ENCODE data around the gene E4F1. TPM values are rescaled to one million over a fixed set of nuclear protein-coding genes. Genes with fewer than 3 reads are reported as not detected.

E4F1 gene
- total RNA-seq, 1 experiment from 2014 or later, result 14.8 TPM

DNA sequence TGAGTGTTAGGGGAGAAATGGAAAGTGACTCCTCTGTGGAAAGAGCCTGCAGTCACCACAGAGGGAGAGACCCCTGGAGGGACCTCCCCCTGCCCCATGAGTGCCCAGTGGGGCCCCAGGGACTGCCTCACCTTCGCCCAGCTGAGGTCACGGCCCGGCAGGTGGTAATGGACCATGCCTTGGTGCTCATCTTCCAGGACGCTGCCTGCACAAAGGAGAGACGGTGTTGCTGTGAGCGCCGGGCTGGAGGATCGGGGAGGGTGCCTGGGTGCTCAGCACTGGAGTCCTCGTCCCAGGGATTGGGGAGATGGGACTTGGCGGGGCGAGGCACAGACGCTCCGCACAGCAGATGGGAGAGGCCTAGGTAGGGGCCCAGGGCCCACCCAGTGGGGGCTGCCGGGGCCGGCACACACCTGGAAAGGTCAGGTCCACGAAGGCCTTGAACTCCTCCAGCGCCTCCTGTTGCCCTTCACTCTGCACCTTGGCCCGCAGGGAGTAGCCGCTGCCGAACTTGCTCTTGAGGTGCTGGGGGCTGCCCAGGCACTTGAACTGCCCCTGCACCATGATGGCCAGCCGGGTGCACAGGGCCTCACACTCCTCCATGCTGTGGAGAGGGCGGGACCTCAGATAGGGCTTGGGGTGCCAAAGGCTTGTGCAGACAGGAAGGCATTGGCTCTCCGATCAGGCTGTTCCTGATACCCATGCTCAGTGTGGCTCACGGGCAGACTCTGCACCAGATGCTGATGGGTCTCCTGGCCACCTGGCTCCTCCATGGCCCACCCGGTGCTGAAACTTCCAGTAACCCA, 54.3 kb downstream of the E4F1 start:
- no peaks in the 10 kb centered on the region for H3K27me3 ChIP-seq (ENCODE audit: low read length)
- no peak overlapping the region for H2AFZ ChIP-seq (ENCODE audit: low read length)
- no peaks in the 10 kb centered on the region for H3K4me1 ChIP-seq (ENCODE audit: low read length)
- no peaks in the 10 kb centered on the region for H3K36me3 ChIP-seq (ENCODE audit: insufficient read depth, low read length)
- no peak overlapping the region for H3K27ac ChIP-seq (ENCODE audit: low read length)
- no peaks in the 10 kb centered on the region for H4K20me1 ChIP-seq (ENCODE audit: insufficient read depth, low read depth, low read length)
- no peaks in the 10 kb centered on the region for H3K79me2 ChIP-seq (ENCODE audit: low read length)
- no peak overlapping the region for H3K4me2 ChIP-seq (ENCODE audit: low read depth, low read length, poor library complexity, severe bottlenecking)
- no peak for DNase-seq
- no peaks in the 10 kb centered on the region for H3K9me3 ChIP-seq (ENCODE audit: low read length)
- no peak overlapping the region for H3K9ac ChIP-seq (ENCODE audit: low read length)
- H3K4me3 ChIP-seq (ENCODE audit: low read length), result no peak overlapping the region
- H3K9me2 ChIP-seq (replicated peaks; ENCODE audit: insufficient read depth, low read length), result no peaks in the 10 kb centered on the region

DNA sequence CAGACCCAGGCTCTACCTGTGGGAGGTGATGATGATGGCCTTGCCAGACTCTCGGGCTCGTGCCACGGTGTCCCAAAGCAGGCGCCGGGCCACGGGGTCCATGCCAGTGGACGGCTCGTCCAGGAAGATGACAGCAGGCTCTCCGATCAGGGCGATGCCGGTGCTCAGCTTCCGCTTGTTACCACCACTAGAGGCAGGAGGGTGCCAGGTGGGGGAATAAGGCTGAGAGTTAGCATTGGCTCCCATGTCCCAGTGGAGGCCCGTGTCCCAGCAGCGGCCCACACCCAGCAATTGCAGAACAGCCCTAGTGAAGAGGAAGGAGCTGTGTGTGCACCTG, 54.8 kb downstream of the E4F1 start:
- Histone ChIP-seq H2AFZ (ENCODE audit: low read length) (no peak overlapping the region), H3K27me3 (ENCODE audit: low read length) (no peaks in the 10 kb centered on the region), H3K79me2 (ENCODE audit: low read length) (no peaks in the 10 kb centered on the region), H3K4me3 (ENCODE audit: low read length) (no peak overlapping the region), H3K36me3 (ENCODE audit: insufficient read depth, low read length) (no peaks in the 10 kb centered on the region), H3K9ac (ENCODE audit: low read length) (no peak overlapping the region), H3K4me2 (ENCODE audit: low read depth, low read length, poor library complexity, severe bottlenecking) (no peak overlapping the region), H3K9me3 (ENCODE audit: low read length) (no peaks in the 10 kb centered on the region), H3K27ac (ENCODE audit: low read length) (no peak overlapping the region), H3K4me1 (ENCODE audit: low read length) (no peaks in the 10 kb centered on the region), H3K9me2 (replicated peaks; ENCODE audit: insufficient read depth, low read length) (no peaks in the 10 kb centered on the region), H4K20me1 (ENCODE audit: insufficient read depth, low read depth, low read length) (no peaks in the 10 kb centered on the region)
- DNase-seq, result peak; percentile 54

DNA sequence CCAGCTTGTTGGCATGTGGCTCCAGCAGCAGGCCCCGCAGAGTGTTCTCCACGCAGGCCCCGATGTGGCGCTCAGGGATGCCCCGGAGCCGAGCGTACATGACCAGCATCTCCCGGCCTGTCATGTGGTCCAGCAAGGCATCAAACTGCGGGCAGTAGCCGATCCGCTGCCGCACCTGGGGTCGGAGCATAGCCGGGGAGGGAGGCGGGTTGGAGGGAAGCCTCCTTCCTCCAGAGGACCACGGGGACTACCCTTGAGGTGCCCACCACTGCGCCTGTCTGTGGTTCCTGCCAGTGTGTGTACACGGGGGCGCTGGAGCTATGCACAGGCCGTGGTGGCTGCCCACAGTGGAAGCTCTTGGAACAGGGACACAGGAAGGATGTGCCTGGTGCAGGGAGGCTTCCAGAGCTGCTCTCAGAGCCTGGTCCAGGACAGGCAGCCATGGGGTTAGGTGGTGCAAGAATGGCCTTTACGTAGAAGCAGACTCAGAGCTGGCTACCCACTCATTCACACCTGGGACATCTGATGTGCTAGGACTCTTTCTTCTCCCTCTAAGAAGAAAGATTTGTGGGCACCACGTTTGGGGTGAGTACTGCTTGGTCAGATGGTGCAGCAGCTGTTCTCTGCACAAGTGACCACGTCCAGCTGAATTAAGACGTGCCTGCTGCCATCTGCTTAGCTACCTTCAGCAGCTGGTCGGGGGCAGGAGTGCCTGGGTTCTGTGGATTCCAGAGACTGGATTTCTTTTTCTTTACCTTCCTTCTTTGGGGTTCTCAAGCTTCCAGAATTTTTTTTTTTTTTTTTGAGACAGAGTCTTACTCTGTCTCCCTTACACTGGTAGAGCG, 55.8 kb downstream of the E4F1 start:
- Histone ChIP-seq H3K79me2 (ENCODE audit: low read length) (no peaks in the 10 kb centered on the region), H3K36me3 (ENCODE audit: insufficient read depth, low read length) (no peaks in the 10 kb centered on the region), H3K4me2 (ENCODE audit: low read depth, low read length, poor library complexity, severe bottlenecking) (no peak overlapping the region), H3K27ac (ENCODE audit: low read length) (no peak overlapping the region), H3K4me3 (ENCODE audit: low read length) (no peak overlapping the region), H4K20me1 (ENCODE audit: insufficient read depth, low read depth, low read length) (no peaks in the 10 kb centered on the region), H3K27me3 (ENCODE audit: low read length) (no peaks in the 10 kb centered on the region), H3K9me3 (ENCODE audit: low read length) (no peaks in the 10 kb centered on the region), H3K4me1 (ENCODE audit: low read length) (no peaks in the 10 kb centered on the region), H3K9ac (ENCODE audit: low read length) (no peak overlapping the region), H3K9me2 (replicated peaks; ENCODE audit: insufficient read depth, low read length) (no peaks in the 10 kb centered on the region), H2AFZ (ENCODE audit: low read length) (no peak overlapping the region)
- DNase-seq, result no peak

DNA sequence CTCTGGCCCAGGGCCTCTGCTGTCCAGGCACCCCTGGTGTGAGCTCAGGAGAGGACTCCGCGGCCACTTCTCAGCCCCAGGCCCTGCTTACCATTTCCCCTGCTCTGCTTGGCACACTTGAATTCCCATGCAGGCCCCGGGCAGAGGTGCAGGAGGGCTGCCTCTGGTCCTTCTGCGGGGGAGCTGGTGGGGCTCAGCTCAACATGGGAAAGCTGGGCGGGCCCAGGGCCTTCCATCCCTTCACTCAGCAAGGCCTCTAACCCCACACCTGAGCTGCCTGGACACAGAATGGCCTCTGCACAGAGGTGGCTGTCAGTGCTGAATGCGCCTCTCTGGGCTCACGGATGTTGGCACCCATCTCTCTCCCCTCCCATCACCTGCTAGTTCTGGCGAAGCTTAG, 57.1 kb downstream of the E4F1 start:
- no peaks in the 10 kb centered on the region for H3K27me3 ChIP-seq (ENCODE audit: low read length)
- no peak overlapping the region for H2AFZ ChIP-seq (ENCODE audit: low read length)
- H3K4me2 ChIP-seq (ENCODE audit: low read depth, low read length, poor library complexity, severe bottlenecking), result no peak overlapping the region
- no peak overlapping the region for H3K27ac ChIP-seq (ENCODE audit: low read length)
- no peaks in the 10 kb centered on the region for H3K9me3 ChIP-seq (ENCODE audit: low read length)
- H3K4me3 ChIP-seq (ENCODE audit: low read length), result no peak overlapping the region
- DNase-seq, result no peak
- H3K9ac ChIP-seq (ENCODE audit: low read length), result no peak overlapping the region
- H3K9me2 ChIP-seq (replicated peaks; ENCODE audit: insufficient read depth, low read length), result no peaks in the 10 kb centered on the region
- no peaks in the 10 kb centered on the region for H3K79me2 ChIP-seq (ENCODE audit: low read length)
- H4K20me1 ChIP-seq (ENCODE audit: insufficient read depth, low read depth, low read length), result no peaks in the 10 kb centered on the region
- H3K36me3 ChIP-seq (ENCODE audit: insufficient read depth, low read length), result no peaks in the 10 kb centered on the region
- H3K4me1 ChIP-seq (ENCODE audit: low read length), result no peaks in the 10 kb centered on the region

DNA sequence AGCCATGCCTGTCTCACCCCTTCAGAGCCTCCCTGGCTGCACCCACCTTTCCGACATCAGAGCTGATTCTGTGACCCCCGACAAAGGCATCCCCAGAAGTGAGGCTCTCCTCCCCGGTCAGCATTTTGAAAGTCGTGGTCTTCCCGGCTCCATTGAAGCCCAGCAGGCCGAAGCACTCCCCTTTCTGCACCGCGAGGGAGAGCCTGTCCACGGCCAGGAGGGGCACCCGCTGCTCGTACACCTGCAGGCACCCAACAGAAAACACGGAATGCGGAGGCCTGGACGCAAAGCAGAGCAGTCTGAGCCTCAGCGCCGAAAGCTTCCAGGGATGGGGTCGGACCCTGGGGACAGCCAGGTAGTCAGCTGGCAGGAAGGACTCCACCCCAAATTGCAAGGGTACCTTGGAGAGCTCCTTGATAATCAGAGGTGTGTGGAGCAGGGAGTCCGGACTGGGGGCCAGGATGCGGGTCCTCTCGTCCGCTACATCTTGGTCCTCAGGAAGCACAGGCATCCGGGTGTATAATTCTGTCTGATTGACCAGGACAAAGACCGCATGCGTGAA, 57.7 kb downstream of the E4F1 start:
- no peak overlapping the region for H3K4me2 ChIP-seq (ENCODE audit: low read depth, low read length, poor library complexity, severe bottlenecking)
- no peaks in the 10 kb centered on the region for H4K20me1 ChIP-seq (ENCODE audit: insufficient read depth, low read depth, low read length)
- H3K36me3 ChIP-seq (ENCODE audit: insufficient read depth, low read length), result no peaks in the 10 kb centered on the region
- H2AFZ ChIP-seq (ENCODE audit: low read length), result no peak overlapping the region
- H3K9me3 ChIP-seq (ENCODE audit: low read length), result no peaks in the 10 kb centered on the region
- H3K4me3 ChIP-seq (ENCODE audit: low read length), result no peak overlapping the region
- no peaks in the 10 kb centered on the region for H3K9me2 ChIP-seq (replicated peaks; ENCODE audit: insufficient read depth, low read length)
- no peaks in the 10 kb centered on the region for H3K4me1 ChIP-seq (ENCODE audit: low read length)
- no peak for DNase-seq
- H3K79me2 ChIP-seq (ENCODE audit: low read length), result no peaks in the 10 kb centered on the region
- no peaks in the 10 kb centered on the region for H3K27me3 ChIP-seq (ENCODE audit: low read length)
- no peak overlapping the region for H3K27ac ChIP-seq (ENCODE audit: low read length)
- H3K9ac ChIP-seq (ENCODE audit: low read length), result no peak overlapping the region

DNA sequence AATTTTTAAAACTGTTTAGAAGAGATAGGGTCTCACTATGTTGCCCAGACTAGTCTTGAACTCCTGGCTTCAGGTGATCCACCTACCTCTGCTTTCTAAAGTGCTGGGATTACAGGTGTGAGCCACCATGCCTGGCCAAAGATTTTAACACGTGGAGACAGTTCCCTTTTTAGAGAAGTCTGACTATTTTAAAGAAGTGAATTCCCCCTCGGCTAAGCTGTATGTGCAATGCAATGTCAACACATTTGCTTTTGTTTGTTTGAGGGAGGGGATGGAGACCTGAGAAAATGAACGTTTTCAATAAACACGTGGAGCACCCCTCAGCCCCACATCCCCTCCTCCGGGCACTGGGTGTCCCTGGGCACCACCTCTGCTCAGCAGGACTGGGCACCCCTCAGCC, 58.9 kb downstream of the E4F1 start:
- DNase-seq, result no peak
- no peaks in the 10 kb centered on the region for H3K9me3 ChIP-seq (ENCODE audit: low read length)
- H3K36me3 ChIP-seq (ENCODE audit: insufficient read depth, low read length), result no peaks in the 10 kb centered on the region
- no peaks in the 10 kb centered on the region for H3K9me2 ChIP-seq (replicated peaks; ENCODE audit: insufficient read depth, low read length)
- H3K27me3 ChIP-seq (ENCODE audit: low read length), result no peaks in the 10 kb centered on the region
- no peaks in the 10 kb centered on the region for H3K79me2 ChIP-seq (ENCODE audit: low read length)
- no peak overlapping the region for H3K4me2 ChIP-seq (ENCODE audit: low read depth, low read length, poor library complexity, severe bottlenecking)
- H3K27ac ChIP-seq (ENCODE audit: low read length), result no peak overlapping the region
- no peak overlapping the region for H3K4me3 ChIP-seq (ENCODE audit: low read length)
- no peak overlapping the region for H2AFZ ChIP-seq (ENCODE audit: low read length)
- H3K4me1 ChIP-seq (ENCODE audit: low read length), result no peaks in the 10 kb centered on the region
- H3K9ac ChIP-seq (ENCODE audit: low read length), result no peak overlapping the region
- no peaks in the 10 kb centered on the region for H4K20me1 ChIP-seq (ENCODE audit: insufficient read depth, low read depth, low read length)

DNA sequence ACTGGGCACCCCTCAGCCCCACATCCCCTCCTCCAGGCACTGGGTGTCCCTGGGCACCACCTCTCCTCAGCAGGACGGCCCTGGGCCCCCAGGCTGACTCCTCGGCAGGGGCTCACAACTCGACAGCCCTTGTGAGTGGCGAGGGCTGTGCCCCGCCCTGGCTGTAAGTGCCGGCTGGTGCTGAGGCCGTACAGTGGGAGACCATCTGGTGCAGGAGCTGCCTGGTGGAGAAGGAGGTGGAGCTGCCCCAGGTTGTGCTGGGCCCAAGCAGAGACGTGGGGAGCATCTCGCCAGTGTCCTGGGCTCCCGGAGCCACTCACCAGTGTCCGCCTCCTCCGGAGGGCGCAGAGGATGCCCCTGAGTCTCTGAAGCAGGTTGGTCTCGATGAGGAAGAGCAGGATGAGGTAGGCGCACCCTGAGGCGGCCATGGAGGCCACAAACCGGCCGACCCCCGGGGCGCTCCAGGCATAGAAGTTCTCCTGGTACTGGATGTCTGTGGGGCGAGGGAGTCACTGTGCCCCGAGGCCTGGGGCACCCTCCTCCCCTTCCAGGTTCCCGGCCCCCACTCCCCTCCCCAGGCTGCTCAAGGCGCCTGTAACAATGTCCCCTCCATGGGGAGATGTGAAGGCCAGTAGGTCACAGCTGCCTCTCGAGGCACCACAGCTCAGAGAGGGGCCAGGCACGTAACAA, 59.6 kb downstream of the E4F1 start:
- DNase-seq, result no peak
- Histone ChIP-seq H3K9ac (ENCODE audit: low read length) (no peak overlapping the region), H3K9me3 (ENCODE audit: low read length) (no peaks in the 10 kb centered on the region), H3K27ac (ENCODE audit: low read length) (no peak overlapping the region), H3K4me2 (ENCODE audit: low read depth, low read length, poor library complexity, severe bottlenecking) (no peak overlapping the region), H3K4me3 (ENCODE audit: low read length) (no peak overlapping the region), H3K4me1 (ENCODE audit: low read length) (no peaks in the 10 kb centered on the region), H4K20me1 (ENCODE audit: insufficient read depth, low read depth, low read length) (no peaks in the 10 kb centered on the region), H3K36me3 (ENCODE audit: insufficient read depth, low read length) (no peaks in the 10 kb centered on the region), H2AFZ (ENCODE audit: low read length) (no peak overlapping the region), H3K27me3 (ENCODE audit: low read length) (no peaks in the 10 kb centered on the region), H3K79me2 (ENCODE audit: low read length) (no peaks in the 10 kb centered on the region), H3K9me2 (replicated peaks; ENCODE audit: insufficient read depth, low read length) (no peaks in the 10 kb centered on the region)
